Common myeloid progenitor, CD34-positive (primary cell): ENCODE measurements around the gene PLD5.
"Not testable (repeated sequence)": the region's sequence is repeated elsewhere in the genome, so short reads cannot be mapped to it uniquely, and the experiment has no call there.

Experiments used
- CTCF ChIA-PET: fragments of 350-600 bp; sonication (Branson Sonifier 250); formaldehyde crosslinking; loops from one replicate; lab custom pipeline; 2021; ENCODE audit warnings: antibody characterized with exemption; lab: Charles Lee
- POLR2A ChIA-PET: fragments of 350-600 bp; sonication (Branson Sonifier 250); formaldehyde crosslinking; loops from one replicate; lab custom pipeline; 2021; ENCODE audit warnings: antibody characterized with exemption; lab: Charles Lee
- DNase-seq, 3 donors: peaks; one replicate each; pipeline versions ENCODE4 v3.0.0 to v3.0.0-alpha.2; 2013
- H3K27ac ChIP-seq, 2 experiments: 1 replicate in 1 of 2; 2 replicates in 1 of 2; pipeline ENCODE4 v1.7.0; 2013; ENCODE audit warnings: inconsistent platforms in 2 of 2, low read length in 2 of 2, mild to moderate bottlenecking in 2 of 2, low read depth in 1 of 2, moderate library complexity in 1 of 2; ENCODE audit not compliant: severe bottlenecking in 2 of 2, insufficient read depth in 1 of 2, poor library complexity in 1 of 2
- H3K27me3 ChIP-seq, 5 experiments: replicated peaks in 2 of 5; 1 replicate in 3 of 5; 2 replicates in 2 of 5; pipeline versions ENCODE4 v1.6.1 to v1.7.0; 2013; ENCODE audit warnings: low read length in 4 of 5, mild to moderate bottlenecking in 2 of 5, moderate library complexity in 2 of 5, inconsistent platforms in 1 of 5; ENCODE audit not compliant: insufficient read depth in 5 of 5, control insufficient read depth in 4 of 5
- H3K36me3 ChIP-seq, 4 experiments: 1 replicate in 2 of 4; 2 replicates in 2 of 4; pipeline versions ENCODE4 v1.6.1 to v1.7.0; 2013; ENCODE audit warnings: low read length in 3 of 4, control low read depth in 1 of 4, mild to moderate bottlenecking in 1 of 4; ENCODE audit not compliant: control insufficient read depth in 4 of 4, insufficient read depth in 4 of 4
- H3K4me1 ChIP-seq, 4 experiments: 1 replicate in 3 of 4; 2 replicates in 1 of 4; pipeline versions ENCODE4 v1.6.1 to v1.7.1; 2013; ENCODE audit warnings: low read length in 3 of 4, mild to moderate bottlenecking in 3 of 4, control low read depth in 1 of 4, inconsistent platforms in 1 of 4, moderate library complexity in 1 of 4; ENCODE audit not compliant: control insufficient read depth in 4 of 4, insufficient read depth in 4 of 4; ENCODE audit errors: control extremely low read depth in 1 of 4
- H3K4me3 ChIP-seq, 7 experiments: 1 replicate in 4 of 7; 2 replicates in 3 of 7; pipeline versions ENCODE4 v1.5.1 to v1.7.0; 2013; ENCODE audit warnings: mild to moderate bottlenecking in 7 of 7, low read length in 6 of 7, moderate library complexity in 6 of 7, inconsistent platforms in 2 of 7, low read depth in 2 of 7, control low read depth in 1 of 7; ENCODE audit not compliant: insufficient read depth in 4 of 7, control insufficient read depth in 1 of 7; ENCODE audit errors: extremely low read depth in 1 of 7
- H3K9me3 ChIP-seq, 5 experiments: 1 replicate in 4 of 5; 2 replicates in 1 of 5; pipeline versions ENCODE4 v1.6.1 to v1.7.1; 2013; ENCODE audit warnings: low read length in 4 of 5, mild to moderate bottlenecking in 2 of 5, inconsistent platforms in 1 of 5, low read depth in 1 of 5, moderate library complexity in 1 of 5; ENCODE audit not compliant: control insufficient read depth in 4 of 5, insufficient read depth in 2 of 5; ENCODE audit errors: control extremely low read depth in 1 of 5
- WGBS: methylation state at CpG from one replicate; pipeline ENCODE4 v1.1.5; 2013; ENCODE audit not compliant: insufficient coverage; 5-methylcytosine and 5-hydroxymethylcytosine counted together

Gene PLD5

DNA sequence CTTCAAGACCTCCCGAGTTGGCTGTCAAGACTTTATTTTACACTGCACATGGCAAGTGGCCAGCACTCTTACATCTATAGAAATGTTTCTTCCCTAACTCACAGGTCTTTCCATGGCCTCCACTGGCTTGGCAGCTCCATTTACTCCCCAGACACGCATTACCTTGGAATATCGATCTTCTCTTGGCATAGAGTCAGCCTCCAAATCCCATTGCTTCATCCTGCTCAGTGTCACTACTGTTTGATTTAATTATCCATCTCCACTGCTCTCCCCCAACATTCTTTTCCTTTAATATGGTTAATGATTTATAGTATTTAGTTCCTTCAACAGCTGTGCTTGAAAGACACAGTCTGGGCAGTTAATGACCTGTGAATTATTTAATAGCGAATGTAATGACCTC is 284.4 kb downstream of the PLD5 start:
- no peak overlapping the region for H3K27ac ChIP-seq
- POLR2A ChIA-PET = no interaction called here
- no peak for DNase-seq
- peaks cover 0 to 4% (median 0%) of the 10 kb centered on the region in 5 experiments for H3K9me3 ChIP-seq
- no peaks in the 10 kb centered on the region for H3K4me1 ChIP-seq
- CTCF ChIA-PET = no interaction called here
- no peaks in the 10 kb centered on the region for H3K27me3 ChIP-seq
- no peaks in the 10 kb centered on the region for H3K36me3 ChIP-seq
- no peak overlapping the region for H3K4me3 ChIP-seq
- WGBS = 91% methylated on average over 4 of the region's 4 CpGs

DNA sequence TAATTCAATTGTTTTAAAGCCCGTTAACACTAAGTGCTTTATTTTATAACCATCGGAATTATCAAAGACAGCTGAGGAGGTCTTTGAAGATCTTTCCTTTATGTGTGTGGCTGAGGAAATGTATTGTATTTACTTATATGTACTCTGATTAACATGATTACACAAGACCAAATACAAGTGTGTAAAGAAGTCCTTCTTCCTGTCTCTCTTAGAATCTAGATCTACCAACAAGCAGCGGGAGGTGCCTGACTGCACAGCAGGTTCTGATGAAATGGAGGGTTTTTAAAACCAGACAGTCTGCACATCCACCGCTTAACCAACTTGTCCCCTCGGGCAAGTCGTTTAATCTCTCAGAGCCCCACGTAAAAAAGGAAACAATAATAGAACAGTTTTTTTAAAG is 285.1 kb downstream of the PLD5 start:
- Histone ChIP-seq H3K9me3 (peaks cover 0 to 4% (median 0%) of the 10 kb centered on the region in 5 experiments), H3K27ac (no peak overlapping the region), H3K36me3 (no peaks in the 10 kb centered on the region), H3K4me3 (no peak overlapping the region), H3K4me1 (no peaks in the 10 kb centered on the region), H3K27me3 (no peaks in the 10 kb centered on the region)
- ChIA-PET POLR2A (no interaction called here), CTCF (no interaction called here)
- no CpG with 5 or more reads among the region's 7 CpGs for WGBS
- no peak for DNase-seq

DNA sequence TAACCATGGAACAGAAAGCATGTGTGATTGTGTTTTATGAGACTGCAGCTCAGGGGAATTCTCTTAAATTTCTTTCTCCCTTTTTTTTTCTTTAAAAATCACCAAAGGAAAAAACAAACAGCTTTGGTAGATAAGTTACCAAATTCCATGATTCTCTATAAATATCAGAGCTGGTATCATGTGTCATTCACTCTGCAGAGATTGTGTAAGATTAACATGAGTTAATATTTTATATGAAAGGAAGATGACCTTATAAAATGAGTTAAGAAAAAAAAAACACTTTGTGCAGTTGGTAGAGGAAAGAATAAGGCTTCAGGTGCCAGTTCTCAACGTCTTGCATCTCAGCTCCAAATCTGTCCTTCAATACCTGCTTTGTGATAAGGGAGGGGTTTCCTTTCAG is 287.4 kb downstream of the PLD5 start:
- H3K27ac ChIP-seq = no peak overlapping the region
- H3K4me3 ChIP-seq = no peak overlapping the region
- ChIA-PET CTCF (no interaction called here), POLR2A (no interaction called here)
- H3K27me3 ChIP-seq = no peaks in the 10 kb centered on the region
- peaks cover 0 to 4% (median 0%) of the 10 kb centered on the region in 5 experiments for H3K9me3 ChIP-seq
- H3K36me3 ChIP-seq = no peaks in the 10 kb centered on the region
- 86% methylated on average over 1 of the region's 1 CpG for WGBS
- no peaks in the 10 kb centered on the region for H3K4me1 ChIP-seq
- DNase-seq = no peak

DNA sequence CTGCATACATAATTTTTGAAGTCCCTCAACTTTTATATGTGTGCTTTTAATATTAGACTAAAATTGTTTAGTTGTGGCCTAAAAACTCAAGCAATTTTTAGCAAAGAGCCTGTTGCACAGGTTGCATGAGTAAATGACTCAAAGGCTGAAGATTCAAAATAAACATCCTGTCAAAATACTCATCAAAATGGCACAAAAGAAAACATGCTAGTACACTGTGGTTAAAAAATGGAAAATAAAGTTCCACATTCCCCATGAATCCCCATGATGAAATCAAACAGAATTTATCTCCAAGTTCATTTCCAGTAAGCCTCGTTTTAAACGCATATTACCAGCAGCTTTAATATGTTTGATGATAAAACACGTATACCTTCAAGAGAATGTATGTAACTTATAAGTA is 295.5 kb downstream of the PLD5 start:
- WGBS = no CpG with 5 or more reads among the region's 3 CpGs
- CTCF ChIA-PET = no interaction called here

DNA sequence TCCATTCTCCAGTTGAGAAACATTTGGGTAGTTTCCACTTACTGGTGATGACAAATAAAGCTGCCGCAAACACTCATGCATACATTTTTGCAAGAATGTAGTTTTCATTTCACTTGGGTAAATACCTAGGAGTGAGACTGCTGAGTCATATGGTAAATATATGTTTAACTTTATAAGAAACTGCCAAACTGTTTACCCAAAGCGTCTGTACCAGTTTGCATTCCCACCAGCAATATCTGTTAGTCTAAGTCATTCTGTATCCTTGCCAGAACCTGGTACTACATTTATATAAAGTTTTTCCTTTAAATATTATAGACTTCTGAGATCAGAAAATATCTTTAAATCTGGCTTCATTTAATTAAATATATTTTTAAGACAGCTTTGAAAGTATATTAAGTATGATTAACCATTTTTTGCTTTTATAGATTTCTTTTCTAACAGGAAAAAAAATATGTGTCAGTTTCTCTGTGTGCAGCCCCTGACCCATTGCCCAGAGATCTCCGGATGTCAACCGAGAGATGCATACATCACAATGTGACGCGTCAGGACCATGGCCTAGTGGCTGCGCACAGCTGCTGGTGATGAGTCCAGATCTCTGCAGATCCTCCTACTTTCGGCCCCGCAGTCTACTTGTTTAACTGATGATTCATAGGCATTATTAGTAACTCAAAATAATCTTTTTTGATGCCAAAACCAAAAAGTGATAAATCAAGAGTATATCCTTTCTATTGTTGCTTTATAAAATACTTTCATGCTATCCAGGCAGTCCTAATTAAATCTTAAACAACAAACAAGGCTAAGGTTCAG is 298.5 kb downstream of the PLD5 start:
- H3K9me3 ChIP-seq = no peaks in the 10 kb centered on the region
- ChIA-PET POLR2A (no interaction called here), CTCF (no interaction called here)
- no peaks in the 10 kb centered on the region for H3K36me3 ChIP-seq
- H3K4me3 ChIP-seq = no peak overlapping the region
- no peaks in the 10 kb centered on the region for H3K27me3 ChIP-seq
- WGBS = no CpG with 5 or more reads among the region's 9 CpGs
- no peaks in the 10 kb centered on the region for H3K4me1 ChIP-seq
- DNase-seq = no peak
- no peak overlapping the region for H3K27ac ChIP-seq

More for the DNA sequence above, 295.5 kb downstream of the PLD5 start:
- no peak for DNase-seq
- no peaks in the 10 kb centered on the region for H3K27me3 ChIP-seq
- H3K4me1 ChIP-seq = no peaks in the 10 kb centered on the region
- no peaks in the 10 kb centered on the region for H3K36me3 ChIP-seq
- H3K4me3 ChIP-seq = no peak overlapping the region
- POLR2A ChIA-PET = interaction anchor here (0.6 kb wide), 1 partner anchor 69 kb away, joined by 3 read pairs; no protein-coding TSS in a partner anchor
- no peaks in the 10 kb centered on the region for H3K9me3 ChIP-seq
- H3K27ac ChIP-seq = no peak overlapping the region

DNA sequence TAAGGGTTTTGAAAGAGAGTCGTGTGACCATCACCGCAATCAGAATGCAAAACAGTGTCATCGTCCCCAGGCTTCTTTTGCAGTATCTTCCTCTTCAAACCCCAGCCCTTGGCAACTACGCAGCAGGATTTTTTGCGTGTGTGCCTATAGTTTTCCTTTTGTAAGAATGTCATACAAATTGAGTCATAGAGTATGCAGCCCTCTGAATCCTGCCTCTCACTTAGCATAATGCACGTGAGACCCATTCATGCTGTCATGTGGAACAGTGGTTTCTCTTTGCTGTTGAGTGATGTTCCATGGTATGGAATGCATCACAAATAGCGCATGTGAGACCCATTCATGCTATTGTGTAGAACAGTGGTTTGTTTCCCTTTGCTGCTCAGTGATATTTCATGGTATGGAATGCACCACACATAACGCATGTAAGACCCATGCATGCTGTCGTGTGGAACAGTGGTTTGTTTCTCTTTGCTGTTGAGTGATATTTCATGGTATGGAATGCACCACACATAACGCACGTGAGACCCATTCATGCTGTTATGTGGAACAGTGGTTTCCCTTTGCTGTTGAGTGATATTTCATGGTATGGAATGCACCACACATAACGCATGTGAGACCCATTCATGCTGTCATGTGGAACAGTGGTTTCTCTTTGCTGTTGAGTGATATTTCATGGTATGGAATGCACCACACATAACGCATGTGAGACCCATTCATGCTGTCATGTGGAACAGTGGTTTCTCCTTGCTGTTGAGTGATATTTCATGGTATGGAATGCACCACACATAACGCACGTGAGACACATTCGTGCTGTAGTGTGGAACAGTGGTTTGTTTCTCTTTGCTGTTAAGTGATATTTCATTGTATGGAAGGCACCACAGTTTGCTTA is 299.4 kb downstream of the PLD5 start:
- H3K9me3 ChIP-seq, CTCF ChIA-PET, H3K36me3 ChIP-seq, H3K4me1 ChIP-seq, DNase-seq, H3K27me3 ChIP-seq, H3K27ac ChIP-seq, POLR2A ChIA-PET, H3K4me3 ChIP-seq: not testable (repeated sequence)
- WGBS = 88% methylated on average over 9 of the region's 16 CpGs

DNA sequence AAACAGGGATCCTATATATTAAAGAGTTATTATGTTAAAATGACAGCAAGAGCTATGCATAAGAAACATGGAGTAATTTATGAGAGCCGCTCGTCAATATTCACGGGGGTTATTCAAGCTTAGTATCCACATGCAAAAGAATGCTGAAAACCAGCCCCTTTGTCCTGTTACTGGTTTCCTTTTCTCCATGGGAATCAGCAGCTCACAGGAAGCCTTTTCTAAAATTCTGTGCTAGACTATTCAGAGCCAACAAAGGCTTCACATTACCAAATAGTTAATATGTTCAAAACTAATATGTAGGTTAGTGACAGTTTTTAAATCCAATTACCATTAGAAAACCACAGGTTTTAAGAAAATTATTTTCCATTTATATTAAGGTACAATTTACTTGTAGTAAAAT is 300.0 kb downstream of the PLD5 start:
- no peaks in the 10 kb centered on the region for H3K9me3 ChIP-seq
- H3K4me1 ChIP-seq = no peaks in the 10 kb centered on the region
- H3K36me3 ChIP-seq = no peaks in the 10 kb centered on the region
- DNase-seq = no peak
- WGBS = 63% methylated on average over 3 of the region's 3 CpGs
- H3K4me3 ChIP-seq = no peak overlapping the region
- CTCF ChIA-PET = no interaction called here
- H3K27ac ChIP-seq = no peak overlapping the region
- POLR2A ChIA-PET = no interaction called here
- no peaks in the 10 kb centered on the region for H3K27me3 ChIP-seq
